GM12878 (cell line): Measurements from ENCODE around the gene HJURP. TPM values are rescaled to one million over a fixed set of nuclear protein-coding genes. Genes with fewer than 3 reads are reported as not detected.

Experiments
- CBX5 ChIP-seq: sonication (generic); IDR thresholded peaks from 2 replicates; pipeline ENCODE4 v1.6.1; 2016; ENCODE audit warnings: low read depth, moderate library complexity, mild to moderate bottlenecking, inconsistent platforms
- CHD4 ChIP-seq: fragments of 200-600 bp; sonication (generic); IDR thresholded peaks from 2 replicates; pipeline ENCODE4 v1.6.1; 2016; ENCODE audit warnings: mild to moderate bottlenecking
- NRF1 ChIP-seq: conservative IDR thresholded peaks from 2 replicates; pipeline ENCODE4 v1.6.1; 2011; ENCODE audit warnings: mild to moderate bottlenecking, low read depth, low read length, improper control_type of control experiment
- RBBP5 ChIP-seq: fragments of 200-600 bp; sonication (generic); conservative IDR thresholded peaks from 2 replicates; pipeline ENCODE4 v1.6.1; 2016
- SREBF1 ChIP-seq: IDR thresholded peaks from 2 replicates; pipeline ENCODE4 v1.6.1; 2012; ENCODE audit warnings: mild to moderate bottlenecking, low read length
- SREBF2 ChIP-seq: IDR thresholded peaks from 2 replicates; pipeline ENCODE4 v1.6.1; 2012; ENCODE audit warnings: mild to moderate bottlenecking, low read length
- TCF7 ChIP-seq: IDR thresholded peaks from 2 replicates; pipeline ENCODE4 v1.6.1; 2014; ENCODE audit warnings: antibody characterized with exemption, borderline replicate concordance
- ZBED1 ChIP-seq: IDR thresholded peaks from 2 replicates; pipeline ENCODE4 v1.6.1; 2016; ENCODE audit warnings: borderline replicate concordance
- polyA plus RNA-seq, 11 experiments: library from polyadenylated mRNA; depleted of rRNA in 4 of 11; unstranded in 6 of 11; stranded (reverse) in 5 of 11; fragments of >200 nt; fragmentation: Nextera tagmentation in 4 of 11; fragmentation: Illumina TruSeq in 1 of 11; extraction: Ambion mirVana in 4 of 11; extraction: Trizol in 1 of 11; gene quantifications; 1 replicate in 1 of 11; 2 replicates in 10 of 11; pipeline versions ENCODE4 v1.2.1 to v1.2.3, GENCODE V29; 2011 to 2016; ENCODE audit warnings: inconsistent platforms in 2 of 11, missing spikeins in 2 of 11, low read depth in 1 of 11
- total RNA-seq, 4 experiments: library from RNA; depleted of rRNA in 3 of 4; stranded (reverse); fragments of >200 nt in 3 of 4; fragmentation: Illumina TruSeq in 1 of 4; extraction: Trizol in 1 of 4; gene quantifications; 2 replicates each; pipeline versions ENCODE4 v1.2.1 to v1.2.3, GENCODE V29; 2013 to 2021
- TF ChIP-seq, protein P1 (sequence below): fragments of 450-650 bp; IDR thresholded peaks from 2 replicates; pipeline ENCODE4 v1.6.1; 2017; ENCODE audit warnings: borderline replicate concordance
- TF ChIP-seq, protein P2 (sequence below): fragments of 450-650 bp; IDR thresholded peaks from 2 replicates; pipeline ENCODE4 v1.6.1; 2017; ENCODE audit warnings: low read depth, mild to moderate bottlenecking, moderate library complexity
- TF ChIP-seq, protein P3 (sequence below): fragments of 450-650 bp; IDR thresholded peaks from 2 replicates; pipeline ENCODE4 v1.6.1; 2017; ENCODE audit warnings: mild to moderate bottlenecking, moderate library complexity

HJURP gene
- total and polyA plus RNA-seq, 10 of the 15 experiments (the other 5 are each of a cell fraction or from before 2014, with no cell fraction given), result 12.7 to 68.9 (median 44.4) TPM

DNA sequence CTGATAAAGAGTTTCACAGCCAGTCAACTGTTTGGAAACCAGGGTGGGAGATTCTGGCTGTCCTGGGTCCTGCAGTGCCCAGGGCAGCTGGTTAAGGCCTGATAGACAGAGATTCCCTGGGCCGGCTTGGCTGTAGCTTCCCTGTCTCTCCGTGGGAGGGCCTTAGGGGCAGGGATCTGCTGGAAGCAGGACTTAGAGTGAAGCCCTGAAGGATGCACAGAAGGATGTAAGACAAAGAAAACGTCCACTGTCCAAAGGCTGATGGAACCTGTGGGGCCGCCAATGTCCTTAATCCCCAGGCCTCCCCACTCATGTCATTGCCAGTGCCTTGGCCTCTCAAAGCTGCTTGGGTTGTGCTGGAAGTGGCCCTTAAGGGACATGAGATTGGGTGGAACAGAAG lies 43.2 kb downstream of the HJURP start (continued):
- TF ChIP-seq, protein P1, sequence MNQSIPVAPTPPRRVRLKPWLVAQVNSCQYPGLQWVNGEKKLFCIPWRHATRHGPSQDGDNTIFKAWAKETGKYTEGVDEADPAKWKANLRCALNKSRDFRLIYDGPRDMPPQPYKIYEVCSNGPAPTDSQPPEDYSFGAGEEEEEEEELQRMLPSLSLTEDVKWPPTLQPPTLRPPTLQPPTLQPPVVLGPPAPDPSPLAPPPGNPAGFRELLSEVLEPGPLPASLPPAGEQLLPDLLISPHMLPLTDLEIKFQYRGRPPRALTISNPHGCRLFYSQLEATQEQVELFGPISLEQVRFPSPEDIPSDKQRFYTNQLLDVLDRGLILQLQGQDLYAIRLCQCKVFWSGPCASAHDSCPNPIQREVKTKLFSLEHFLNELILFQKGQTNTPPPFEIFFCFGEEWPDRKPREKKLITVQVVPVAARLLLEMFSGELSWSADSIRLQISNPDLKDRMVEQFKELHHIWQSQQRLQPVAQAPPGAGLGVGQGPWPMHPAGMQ, result no peak
- TF ChIP-seq SREBF2 (no peak), RBBP5 (no peak), TCF7 (no peak), CBX5 (no peak), ZBED1 (no peak), SREBF1 (no peak), NRF1 (no peak), CHD4 (no peak)
- TF ChIP-seq, protein P2, sequence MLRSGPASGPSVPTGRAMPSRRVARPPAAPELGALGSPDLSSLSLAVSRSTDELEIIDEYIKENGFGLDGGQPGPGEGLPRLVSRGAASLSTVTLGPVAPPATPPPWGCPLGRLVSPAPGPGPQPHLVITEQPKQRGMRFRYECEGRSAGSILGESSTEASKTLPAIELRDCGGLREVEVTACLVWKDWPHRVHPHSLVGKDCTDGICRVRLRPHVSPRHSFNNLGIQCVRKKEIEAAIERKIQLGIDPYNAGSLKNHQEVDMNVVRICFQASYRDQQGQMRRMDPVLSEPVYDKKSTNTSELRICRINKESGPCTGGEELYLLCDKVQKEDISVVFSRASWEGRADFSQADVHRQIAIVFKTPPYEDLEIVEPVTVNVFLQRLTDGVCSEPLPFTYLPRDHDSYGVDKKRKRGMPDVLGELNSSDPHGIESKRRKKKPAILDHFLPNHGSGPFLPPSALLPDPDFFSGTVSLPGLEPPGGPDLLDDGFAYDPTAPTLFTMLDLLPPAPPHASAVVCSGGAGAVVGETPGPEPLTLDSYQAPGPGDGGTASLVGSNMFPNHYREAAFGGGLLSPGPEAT, result no peak
- TF ChIP-seq, protein P3, sequence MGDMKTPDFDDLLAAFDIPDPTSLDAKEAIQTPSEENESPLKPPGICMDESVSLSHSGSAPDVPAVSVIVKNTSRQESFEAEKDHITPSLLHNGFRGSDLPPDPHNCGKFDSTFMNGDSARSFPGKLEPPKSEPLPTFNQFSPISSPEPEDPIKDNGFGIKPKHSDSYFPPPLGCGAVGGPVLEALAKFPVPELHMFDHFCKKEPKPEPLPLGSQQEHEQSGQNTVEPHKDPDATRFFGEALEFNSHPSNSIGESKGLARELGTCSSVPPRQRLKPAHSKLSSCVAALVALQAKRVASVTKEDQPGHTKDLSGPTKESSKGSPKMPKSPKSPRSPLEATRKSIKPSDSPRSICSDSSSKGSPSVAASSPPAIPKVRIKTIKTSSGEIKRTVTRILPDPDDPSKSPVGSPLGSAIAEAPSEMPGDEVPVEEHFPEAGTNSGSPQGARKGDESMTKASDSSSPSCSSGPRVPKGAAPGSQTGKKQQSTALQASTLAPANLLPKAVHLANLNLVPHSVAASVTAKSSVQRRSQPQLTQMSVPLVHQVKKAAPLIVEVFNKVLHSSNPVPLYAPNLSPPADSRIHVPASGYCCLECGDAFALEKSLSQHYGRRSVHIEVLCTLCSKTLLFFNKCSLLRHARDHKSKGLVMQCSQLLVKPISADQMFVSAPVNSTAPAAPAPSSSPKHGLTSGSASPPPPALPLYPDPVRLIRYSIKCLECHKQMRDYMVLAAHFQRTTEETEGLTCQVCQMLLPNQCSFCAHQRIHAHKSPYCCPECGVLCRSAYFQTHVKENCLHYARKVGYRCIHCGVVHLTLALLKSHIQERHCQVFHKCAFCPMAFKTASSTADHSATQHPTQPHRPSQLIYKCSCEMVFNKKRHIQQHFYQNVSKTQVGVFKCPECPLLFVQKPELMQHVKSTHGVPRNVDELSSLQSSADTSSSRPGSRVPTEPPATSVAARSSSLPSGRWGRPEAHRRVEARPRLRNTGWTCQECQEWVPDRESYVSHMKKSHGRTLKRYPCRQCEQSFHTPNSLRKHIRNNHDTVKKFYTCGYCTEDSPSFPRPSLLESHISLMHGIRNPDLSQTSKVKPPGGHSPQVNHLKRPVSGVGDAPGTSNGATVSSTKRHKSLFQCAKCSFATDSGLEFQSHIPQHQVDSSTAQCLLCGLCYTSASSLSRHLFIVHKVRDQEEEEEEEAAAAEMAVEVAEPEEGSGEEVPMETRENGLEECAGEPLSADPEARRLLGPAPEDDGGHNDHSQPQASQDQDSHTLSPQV, result no peak
- TF ChIP-seq, all 136 proteins: peak for 0
